ENCODE measurements around the gene TNFRSF9.

Gene TNFRSF9

GRCh38 chr1:7915826-7916500 is 24.7 kb downstream of the TNFRSF9 start:
- DNase-seq: no peak

- DNase-seq: no peak
Observed at GRCh38 chr1:7912743-7913557, 27.7 kb downstream of the TNFRSF9 start.

GRCh38 chr1:7912145-7912544 is 28.5 kb downstream of the TNFRSF9 start:
- no peak for DNase-seq

GRCh38 chr1:7905262-7905661 is 35.4 kb downstream of the TNFRSF9 start:
- no peak for DNase-seq

- DNase-seq: peak; percentile 36
Observed at GRCh38 chr1:7902478-7903085, 38.1 kb downstream of the TNFRSF9 start.

- no peak for DNase-seq
Observed at GRCh38 chr1:7899741-7900140, 40.9 kb downstream of the TNFRSF9 start.

GRCh38 chr1:7898962-7899361 is 41.7 kb downstream of the TNFRSF9 start:
- DNase-seq: no peak

GRCh38 chr1:7896994-7897393 is 43.6 kb downstream of the TNFRSF9 start:
- DNase-seq: no peak

- no peak for DNase-seq
Observed at GRCh38 chr1:7893529-7894180, 47.0 kb downstream of the TNFRSF9 start.

GRCh38 chr1:7891804-7892203 is 48.8 kb downstream of the TNFRSF9 start:
- DNase-seq: no peak

GRCh38 chr1:7890853-7891252 is 49.8 kb downstream of the TNFRSF9 start:
- no peak for DNase-seq

GRCh38 chr1:7888248-7889081 is 52.2 kb downstream of the TNFRSF9 start:
- DNase-seq: no peak

- no peak for DNase-seq
Observed at GRCh38 chr1:7886405-7886745, 54.3 kb downstream of the TNFRSF9 start.

GRCh38 chr1:7885513-7886404 is 54.9 kb downstream of the TNFRSF9 start:
- no peak for DNase-seq

GRCh38 chr1:7884757-7885156 is 55.9 kb downstream of the TNFRSF9 start:
- DNase-seq: no peak

GRCh38 chr1:7879228-7879627 is 61.4 kb downstream of the TNFRSF9 start:
- DNase-seq: no peak

- no peak for DNase-seq
Observed at GRCh38 chr1:7878027-7878426, 62.6 kb downstream of the TNFRSF9 start.

GRCh38 chr1:7873801-7874795 is 66.5 kb downstream of the TNFRSF9 start:
- no peak for DNase-seq

GRCh38 chr1:7871136-7871535 is 69.5 kb downstream of the TNFRSF9 start:
- DNase-seq: no peak

All from NCI-H187 treated with DMSO at 0.1 percent for 48 hours (cell line).